ENCODE data around the gene AFF3. TPM values are rescaled to one million over a fixed set of nuclear protein-coding genes. Genes with fewer than 3 reads are reported as not detected.

Gene AFF3
- total RNA-seq, 4 donors from 2014 or later: 3.1 to 5.0 (median 3.7) TPM

- TF ChIP-seq CTCF (IDR thresholded peaks at IDR 0.05): no peak
- no peak for TF ChIP-seq POLR2A (IDR thresholded peaks at IDR 0.05)
- TF ChIP-seq EP300 (IDR thresholded peaks at IDR 0.05): no peak
- no peak for TF ChIP-seq POLR2AphosphoS5 (IDR thresholded peaks at IDR 0.05)
- Histone ChIP-seq H3K27me3 (no peaks in the 10 kb centered on the region), H3K4me3 (no peak overlapping the region), H3K9me3 (no peaks in the 10 kb centered on the region), H3K4me1 (no peaks in the 10 kb centered on the region), H3K27ac (no peak overlapping the region), H3K36me3 (no peaks in the 10 kb centered on the region)
- no peak for DNase-seq (ENCODE audit: low spot score in 2 of 2)
- WGBS: 86% methylated on average over 4 of the region's 4 CpGs
Measured at GRCh38 chr2:99877963-99878362, 264.4 kb downstream of the AFF3 start.

GRCh38 chr2:99876956-99877355, 265.4 kb downstream of the AFF3 start:
- H3K4me3 ChIP-seq: no peak overlapping the region
- no peaks in the 10 kb centered on the region for H3K9me3 ChIP-seq
- no peak overlapping the region for H3K27ac ChIP-seq
- WGBS: 88% methylated on average over 3 of the region's 3 CpGs
- H3K4me1 ChIP-seq: no peaks in the 10 kb centered on the region
- DNase-seq (ENCODE audit: low spot score in 2 of 2): no peak
- no peaks in the 10 kb centered on the region for H3K36me3 ChIP-seq
- H3K27me3 ChIP-seq: no peaks in the 10 kb centered on the region
- TF ChIP-seq POLR2A (IDR thresholded peaks at IDR 0.05) (no peak), POLR2AphosphoS5 (IDR thresholded peaks at IDR 0.05) (no peak), EP300 (IDR thresholded peaks at IDR 0.05) (no peak), CTCF (IDR thresholded peaks at IDR 0.05) (no peak)

- no peaks in the 10 kb centered on the region for H3K9me3 ChIP-seq
Measured at GRCh38 chr2:99875627-99876201, 266.7 kb downstream of the AFF3 start.

GRCh38 chr2:99868260-99868659, 274.1 kb downstream of the AFF3 start:
- no peaks in the 10 kb centered on the region for H3K9me3 ChIP-seq
- H3K36me3 ChIP-seq: no peaks in the 10 kb centered on the region
- no peak overlapping the region for H3K27ac ChIP-seq
- no peak for TF ChIP-seq POLR2A (IDR thresholded peaks at IDR 0.05)
- no peak for TF ChIP-seq EP300 (IDR thresholded peaks at IDR 0.05)
- no peak for TF ChIP-seq POLR2AphosphoS5 (IDR thresholded peaks at IDR 0.05)
- TF ChIP-seq CTCF (IDR thresholded peaks at IDR 0.05): no peak
- no peaks in the 10 kb centered on the region for H3K4me1 ChIP-seq
- DNase-seq (ENCODE audit: low spot score in 2 of 2): no peak
- no peak overlapping the region for H3K4me3 ChIP-seq
- H3K27me3 ChIP-seq: no peaks in the 10 kb centered on the region
- WGBS: 84% methylated on average over 4 of the region's 4 CpGs

More at GRCh38 chr2:99875627-99876201, 266.7 kb downstream of the AFF3 start:
- Histone ChIP-seq H3K4me1 (no peaks in the 10 kb centered on the region), H3K36me3 (no peaks in the 10 kb centered on the region), H3K27ac (no peak overlapping the region), H3K4me3 (no peak overlapping the region), H3K27me3 (no peaks in the 10 kb centered on the region)
- DNase-seq (ENCODE audit: low spot score in 2 of 2): no peak
- TF ChIP-seq CTCF (IDR thresholded peaks at IDR 0.05) (no peak), POLR2AphosphoS5 (IDR thresholded peaks at IDR 0.05) (no peak), EP300 (IDR thresholded peaks at IDR 0.05) (no peak), POLR2A (IDR thresholded peaks at IDR 0.05) (no peak)
- WGBS: 91% methylated on average over 7 of the region's 7 CpGs

- DNase-seq (ENCODE audit: low spot score in 2 of 2): no peak
- WGBS: 39% methylated on average over 11 of the region's 11 CpGs
- H3K27ac ChIP-seq: no peak overlapping the region
- H3K27me3 ChIP-seq: no peaks in the 10 kb centered on the region
- no peak for TF ChIP-seq POLR2A (IDR thresholded peaks at IDR 0.05)
- TF ChIP-seq POLR2AphosphoS5 (IDR thresholded peaks at IDR 0.05): no peak
- TF ChIP-seq EP300 (IDR thresholded peaks at IDR 0.05): no peak
- no peak for TF ChIP-seq CTCF (IDR thresholded peaks at IDR 0.05)
- no peaks in the 10 kb centered on the region for H3K4me1 ChIP-seq
- no peaks in the 10 kb centered on the region for H3K9me3 ChIP-seq
- H3K36me3 ChIP-seq: no peaks in the 10 kb centered on the region
- H3K4me3 ChIP-seq: no peak overlapping the region
Measured at GRCh38 chr2:99867770-99868169, 274.6 kb downstream of the AFF3 start.
